ENCODE data around the gene BCAT1.

GRCh38 chr12:24977060-24977459 lies 28.2 kb upstream of the BCAT1 start:
- TF ChIP-seq CTCF (IDR thresholded peaks at IDR 0.05) (no peak), POLR2A (IDR thresholded peaks at IDR 0.05) (no peak)
